ENCODE data around the gene ADCY10.

The ADCY10 gene

GRCh38 chr1:167862432-167863076 is 51.4 kb downstream of the ADCY10 start:
- no peak for TF ChIP-seq CTCF (IDR thresholded peaks at IDR 0.05)
- Histone ChIP-seq H3K4me3 (no peak overlapping the region), H3K9me3 (no peaks in the 10 kb centered on the region), H3K36me3 (no peaks in the 10 kb centered on the region), H3K27me3 (no peaks in the 10 kb centered on the region), H3K27ac (no peak overlapping the region), H3K4me1 (no peaks in the 10 kb centered on the region)
- no peak for DNase-seq
- intact Hi-C loops (cut with DNase I; ENCODE audit: low total_unique reads): no loop called here

GRCh38 chr1:167861664-167862381 is 52.1 kb downstream of the ADCY10 start:
- Histone ChIP-seq H3K4me3 (no peak overlapping the region), H3K36me3 (no peaks in the 10 kb centered on the region), H3K9me3 (no peaks in the 10 kb centered on the region), H3K27ac (no peak overlapping the region), H3K4me1 (no peaks in the 10 kb centered on the region), H3K27me3 (no peaks in the 10 kb centered on the region)
- TF ChIP-seq CTCF (IDR thresholded peaks at IDR 0.05): no peak
- DNase-seq: no peak
- intact Hi-C loops (cut with DNase I; ENCODE audit: low total_unique reads): no loop called here

- Histone ChIP-seq H3K27me3 (no peaks in the 10 kb centered on the region), H3K4me1 (no peaks in the 10 kb centered on the region), H3K36me3 (no peaks in the 10 kb centered on the region), H3K4me3 (no peak overlapping the region), H3K27ac (no peak overlapping the region), H3K9me3 (no peaks in the 10 kb centered on the region)
- intact Hi-C loops (cut with DNase I; ENCODE audit: low total_unique reads): no loop called here
- no peak for DNase-seq
- TF ChIP-seq CTCF (IDR thresholded peaks at IDR 0.05): no peak
Measured at GRCh38 chr1:167860231-167860923, 53.6 kb downstream of the ADCY10 start.

- no peak for DNase-seq
- H3K36me3 ChIP-seq: no peaks in the 10 kb centered on the region
- H3K4me1 ChIP-seq: no peaks in the 10 kb centered on the region
- no peak for TF ChIP-seq CTCF (IDR thresholded peaks at IDR 0.05)
- H3K27me3 ChIP-seq: no peaks in the 10 kb centered on the region
- intact Hi-C loops (cut with DNase I; ENCODE audit: low total_unique reads): no loop called here
- no peak overlapping the region for H3K27ac ChIP-seq
- H3K9me3 ChIP-seq: no peaks in the 10 kb centered on the region
- no peak overlapping the region for H3K4me3 ChIP-seq
Measured at GRCh38 chr1:167856711-167857418, 57.1 kb downstream of the ADCY10 start.

GRCh38 chr1:167854184-167854583 is 59.8 kb downstream of the ADCY10 start:
- no peak for DNase-seq
- Histone ChIP-seq H3K4me1 (no peaks in the 10 kb centered on the region), H3K27me3 (no peaks in the 10 kb centered on the region), H3K4me3 (no peak overlapping the region), H3K9me3 (no peaks in the 10 kb centered on the region), H3K36me3 (no peaks in the 10 kb centered on the region), H3K27ac (no peak overlapping the region)
- intact Hi-C loops (cut with DNase I; ENCODE audit: low total_unique reads): no loop called here
- no peak for TF ChIP-seq CTCF (IDR thresholded peaks at IDR 0.05)
